ENCODE results near the gene PCDHGC3. TPM values are rescaled to one million over a fixed set of nuclear protein-coding genes. Genes with fewer than 3 reads are reported as not detected.

The PCDHGC3 gene
- total RNA-seq, 1 experiment from 2014 or later = 17.3 TPM

DNA sequence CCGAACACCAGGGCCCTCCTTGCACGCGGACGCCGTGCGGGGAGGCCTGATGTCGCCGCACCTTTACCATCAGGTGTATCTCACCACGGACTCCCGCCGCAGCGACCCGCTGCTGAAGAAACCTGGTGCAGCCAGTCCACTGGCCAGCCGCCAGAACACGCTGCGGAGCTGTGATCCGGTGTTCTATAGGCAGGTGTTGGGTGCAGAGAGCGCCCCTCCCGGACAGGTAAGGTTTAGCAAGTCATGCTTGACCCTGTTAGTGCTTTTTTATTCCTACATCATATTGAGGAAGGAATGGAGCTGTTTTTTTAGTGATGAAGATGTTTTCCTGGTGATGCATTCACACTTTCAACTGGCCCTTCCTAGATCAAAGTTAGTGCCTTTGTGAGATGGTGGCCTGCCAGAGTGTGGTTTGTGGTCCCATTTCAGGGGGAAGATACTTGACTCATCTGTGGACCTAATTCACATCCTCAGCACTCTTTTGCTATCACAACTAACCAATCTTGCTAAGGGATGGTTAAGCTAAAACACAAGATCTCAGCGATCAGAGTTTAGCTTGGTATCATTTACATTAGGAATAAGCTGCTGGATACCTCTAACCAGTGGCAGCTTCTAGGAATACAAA, 2.7 kb downstream of the PCDHGC3 start:
- ChIA-PET POLR2A (interaction anchor here (1.0 to 4.2 kb wide), 3 partner anchors 9 to 79 kb away, joined by 3 to 70 read pairs (median 4); no protein-coding TSS in a partner anchor), CTCF (interaction anchor here (0.6 to 4.6 kb wide), 14 partner anchors 15 to 91 kb away, joined by 3 to 42 read pairs (median 4); partner anchors contain the start of gene PCDHGA10)
- peaks cover 23% of the 10 kb centered on the region for H3K4me1 Mint-ChIP-seq (ENCODE audit: insufficient read depth, unreplicated experiment)
- H3K36me3 Mint-ChIP-seq (ENCODE audit: insufficient read depth, unreplicated experiment) = peaks cover 31% of the 10 kb centered on the region
- no peaks in the 10 kb centered on the region for H3K9me3 Mint-ChIP-seq (ENCODE audit: unreplicated experiment)
- no peak overlapping the region for H3K27ac Mint-ChIP-seq (ENCODE audit: low read depth, unreplicated experiment)
- TF ChIP-seq, protein P1, sequence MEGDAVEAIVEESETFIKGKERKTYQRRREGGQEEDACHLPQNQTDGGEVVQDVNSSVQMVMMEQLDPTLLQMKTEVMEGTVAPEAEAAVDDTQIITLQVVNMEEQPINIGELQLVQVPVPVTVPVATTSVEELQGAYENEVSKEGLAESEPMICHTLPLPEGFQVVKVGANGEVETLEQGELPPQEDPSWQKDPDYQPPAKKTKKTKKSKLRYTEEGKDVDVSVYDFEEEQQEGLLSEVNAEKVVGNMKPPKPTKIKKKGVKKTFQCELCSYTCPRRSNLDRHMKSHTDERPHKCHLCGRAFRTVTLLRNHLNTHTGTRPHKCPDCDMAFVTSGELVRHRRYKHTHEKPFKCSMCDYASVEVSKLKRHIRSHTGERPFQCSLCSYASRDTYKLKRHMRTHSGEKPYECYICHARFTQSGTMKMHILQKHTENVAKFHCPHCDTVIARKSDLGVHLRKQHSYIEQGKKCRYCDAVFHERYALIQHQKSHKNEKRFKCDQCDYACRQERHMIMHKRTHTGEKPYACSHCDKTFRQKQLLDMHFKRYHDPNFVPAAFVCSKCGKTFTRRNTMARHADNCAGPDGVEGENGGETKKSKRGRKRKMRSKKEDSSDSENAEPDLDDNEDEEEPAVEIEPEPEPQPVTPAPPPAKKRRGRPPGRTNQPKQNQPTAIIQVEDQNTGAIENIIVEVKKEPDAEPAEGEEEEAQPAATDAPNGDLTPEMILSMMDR (IDR thresholded peaks at IDR 0.05; ENCODE audit: unreplicated experiment) = peak; percentile 29
- intact Hi-C loops (cut with micrococcal nuclease) = no loop called here
- H3K4me3 Mint-ChIP-seq (ENCODE audit: unreplicated experiment) = peak overlapping the region; percentile 94
- no peaks in the 10 kb centered on the region for H3K27me3 Mint-ChIP-seq (ENCODE audit: insufficient read depth, unreplicated experiment)
- DNase-seq (ENCODE audit: unreplicated experiment) = no peak
- BruUV-seq (replicated peaks) = no TSS peak

DNA sequence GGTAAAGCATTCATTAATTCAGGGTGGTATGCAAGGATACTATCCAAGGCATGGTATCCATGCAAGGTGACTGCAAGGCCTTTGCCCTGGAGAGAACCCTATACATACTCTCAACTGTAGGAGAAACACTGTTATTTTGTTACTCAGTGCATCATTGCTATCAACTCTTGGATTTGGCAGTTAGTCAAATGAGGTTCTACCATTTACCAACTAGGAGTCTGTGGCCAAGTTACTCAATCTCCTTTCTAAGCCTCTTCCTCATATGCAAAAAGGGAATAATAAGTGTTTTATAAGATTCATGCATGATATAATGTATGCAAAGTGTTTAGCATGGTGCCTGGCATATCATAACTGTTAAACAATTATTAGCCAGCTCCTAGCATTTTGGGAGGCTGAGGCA, 4.0 kb downstream of the PCDHGC3 start:
- Mint-ChIP-seq H3K4me3 (ENCODE audit: unreplicated experiment) (no peak overlapping the region), H3K9me3 (ENCODE audit: unreplicated experiment) (no peaks in the 10 kb centered on the region), H3K27ac (ENCODE audit: low read depth, unreplicated experiment) (no peak overlapping the region), H3K4me1 (ENCODE audit: insufficient read depth, unreplicated experiment) (peaks cover 24% of the 10 kb centered on the region), H3K27me3 (ENCODE audit: insufficient read depth, unreplicated experiment) (no peaks in the 10 kb centered on the region), H3K36me3 (ENCODE audit: insufficient read depth, unreplicated experiment) (peaks cover 31% of the 10 kb centered on the region)
- intact Hi-C loops (cut with micrococcal nuclease) = no loop called here
- BruUV-seq (replicated peaks) = no TSS peak
- no peak for DNase-seq (ENCODE audit: unreplicated experiment)
- ChIA-PET CTCF (interaction anchor here (0.6 to 1.5 kb wide), 3 partner anchors 33 to 228 kb away, joined by 3 to 4 read pairs (median 4); no protein-coding TSS in a partner anchor), POLR2A (no interaction called here)
- TF ChIP-seq, protein P1 (IDR thresholded peaks at IDR 0.05; ENCODE audit: unreplicated experiment) = no peak

DNA sequence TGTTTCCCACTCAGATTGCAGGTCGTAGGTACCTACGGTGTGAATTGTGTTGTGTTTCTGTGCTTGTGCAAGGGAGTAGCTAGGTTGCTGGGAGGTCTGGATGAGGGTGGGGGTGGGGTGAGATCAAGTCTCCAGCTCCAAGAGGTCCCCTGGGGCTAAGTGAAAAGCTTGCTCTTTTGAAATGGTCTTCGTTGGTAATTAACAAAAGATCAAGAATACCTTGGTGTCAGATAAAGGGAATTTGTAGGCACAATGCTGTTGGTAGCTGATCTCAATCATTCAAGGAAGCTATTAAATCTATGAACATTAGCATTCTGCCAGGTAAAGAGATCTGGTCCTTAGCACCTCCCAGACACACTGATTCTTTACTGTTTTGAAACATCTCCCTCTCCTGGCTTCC, 8.1 kb downstream of the PCDHGC3 start:
- Mint-ChIP-seq H3K36me3 (ENCODE audit: insufficient read depth, unreplicated experiment) (peaks cover 14% of the 10 kb centered on the region), H3K27me3 (ENCODE audit: insufficient read depth, unreplicated experiment) (no peaks in the 10 kb centered on the region), H3K9me3 (ENCODE audit: unreplicated experiment) (no peaks in the 10 kb centered on the region), H3K4me1 (ENCODE audit: insufficient read depth, unreplicated experiment) (peaks cover 11% of the 10 kb centered on the region), H3K27ac (ENCODE audit: low read depth, unreplicated experiment) (no peak overlapping the region), H3K4me3 (ENCODE audit: unreplicated experiment) (no peak overlapping the region)
- ChIA-PET POLR2A (interaction anchor here (1.0 kb wide), 1 partner anchor 7 kb away, joined by 3 read pairs; no protein-coding TSS in a partner anchor), CTCF (interaction anchor here (0.7 to 4.4 kb wide), 8 partner anchors 8 to 114 kb away, joined by 3 to 26 read pairs (median 4); partner anchors contain the start of genes PCDHGB3, PCDHGB5 and PCDHGC3)
- BruUV-seq (replicated peaks) = no TSS peak
- no peak for DNase-seq (ENCODE audit: unreplicated experiment)
- TF ChIP-seq, protein P1 (IDR thresholded peaks at IDR 0.05; ENCODE audit: unreplicated experiment) = no peak
- intact Hi-C loops (cut with micrococcal nuclease) = no loop called here

DNA sequence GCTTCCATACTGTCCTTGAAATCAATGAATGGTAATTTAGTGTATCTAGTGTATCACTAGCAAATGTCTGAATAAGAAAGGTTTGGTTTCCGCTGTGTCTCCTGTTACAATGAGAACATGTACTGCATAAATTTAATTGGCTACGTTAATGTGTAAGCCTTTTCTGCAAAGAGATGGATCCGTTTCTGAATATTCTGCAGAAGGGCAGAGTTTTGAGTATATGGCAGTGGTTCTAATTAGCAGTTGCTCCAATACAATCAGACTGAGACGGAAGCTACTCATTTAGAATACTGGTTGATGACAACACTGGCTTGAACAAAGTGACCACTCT, 8.5 kb downstream of the PCDHGC3 start:
- ChIA-PET POLR2A (interaction anchor here (1.0 kb wide), 1 partner anchor 8 kb away, joined by 3 read pairs; no protein-coding TSS in a partner anchor), CTCF (interaction anchor here (0.7 to 4.4 kb wide), 6 partner anchors 9 to 87 kb away, joined by 3 to 26 read pairs (median 4); partner anchors contain the start of genes PCDHGB5 and PCDHGC3)
- H3K27ac Mint-ChIP-seq (ENCODE audit: low read depth, unreplicated experiment) = no peak overlapping the region
- H3K9me3 Mint-ChIP-seq (ENCODE audit: unreplicated experiment) = no peaks in the 10 kb centered on the region
- H3K4me1 Mint-ChIP-seq (ENCODE audit: insufficient read depth, unreplicated experiment) = peaks cover 14% of the 10 kb centered on the region
- no peak overlapping the region for H3K4me3 Mint-ChIP-seq (ENCODE audit: unreplicated experiment)
- BruUV-seq (replicated peaks) = no TSS peak
- peaks cover 14% of the 10 kb centered on the region for H3K36me3 Mint-ChIP-seq (ENCODE audit: insufficient read depth, unreplicated experiment)
- TF ChIP-seq, protein P1 (IDR thresholded peaks at IDR 0.05; ENCODE audit: unreplicated experiment) = no peak
- no peak for DNase-seq (ENCODE audit: unreplicated experiment)
- intact Hi-C loops (cut with micrococcal nuclease) = no loop called here
- no peaks in the 10 kb centered on the region for H3K27me3 Mint-ChIP-seq (ENCODE audit: insufficient read depth, unreplicated experiment)

Measured in MCF 10A (cell line).